GM18909 (cell line): Measurements from ENCODE around the gene CNNM3.
A peak's percentile ranks its signal among the peaks of the same experiment; 100 is the strongest.

Experiments used
- ATAC-seq: cut with Tn5 transposase; IDR thresholded peaks from one replicate; pipeline ENCODE4 v1.9.1; 2021; ENCODE audit warnings: mild to moderate bottlenecking; ENCODE audit not compliant: unreplicated experiment, poor library complexity

The CNNM3 gene

DNA sequence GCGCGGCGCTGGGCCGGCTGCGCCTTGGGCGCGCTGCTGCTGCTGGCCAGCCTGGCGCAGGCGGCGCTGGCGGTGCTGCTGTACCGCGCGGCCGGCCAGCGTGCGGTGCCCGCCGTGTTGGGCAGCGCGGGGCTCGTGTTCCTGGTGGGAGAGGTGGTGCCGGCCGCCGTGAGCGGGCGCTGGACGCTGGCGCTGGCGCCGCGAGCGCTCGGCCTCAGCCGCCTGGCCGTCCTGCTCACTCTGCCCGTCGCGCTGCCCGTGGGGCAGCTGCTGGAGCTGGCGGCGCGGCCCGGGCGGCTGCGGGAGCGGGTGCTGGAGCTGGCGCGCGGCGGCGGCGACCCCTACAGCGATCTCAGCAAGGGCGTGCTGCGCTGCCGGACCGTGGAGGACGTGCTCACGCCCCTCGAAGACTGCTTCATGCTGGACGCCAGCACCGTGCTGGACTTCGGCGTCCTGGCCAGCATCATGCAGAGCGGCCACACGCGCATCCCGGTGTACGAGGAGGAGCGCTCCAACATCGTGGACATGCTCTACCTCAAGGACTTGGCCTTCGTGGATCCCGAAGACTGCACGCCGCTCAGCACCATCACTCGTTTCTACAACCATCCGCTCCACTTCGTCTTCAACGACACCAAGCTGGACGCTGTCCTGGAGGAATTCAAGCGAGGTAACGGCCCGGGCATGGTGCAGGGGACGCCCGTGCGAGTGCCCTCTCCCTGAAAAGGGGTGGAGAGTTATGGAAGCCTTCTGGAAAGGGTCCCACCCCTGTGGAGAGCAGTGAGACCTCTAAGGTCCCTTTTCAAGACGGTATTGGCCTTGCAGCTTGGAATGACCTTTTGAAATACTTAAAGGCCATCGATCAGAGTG, 1.0 kb downstream of the CNNM3 start:
- ATAC-seq, result peak; percentile 0

GRCh38 chr2:96817882-96818281, 1.8 kb downstream of the CNNM3 start:
- no peak for ATAC-seq

- ATAC-seq, result no peak
These were observed 3.2 kb downstream of the CNNM3 start for GRCh38 chr2:96819128-96819875.

DNA sequence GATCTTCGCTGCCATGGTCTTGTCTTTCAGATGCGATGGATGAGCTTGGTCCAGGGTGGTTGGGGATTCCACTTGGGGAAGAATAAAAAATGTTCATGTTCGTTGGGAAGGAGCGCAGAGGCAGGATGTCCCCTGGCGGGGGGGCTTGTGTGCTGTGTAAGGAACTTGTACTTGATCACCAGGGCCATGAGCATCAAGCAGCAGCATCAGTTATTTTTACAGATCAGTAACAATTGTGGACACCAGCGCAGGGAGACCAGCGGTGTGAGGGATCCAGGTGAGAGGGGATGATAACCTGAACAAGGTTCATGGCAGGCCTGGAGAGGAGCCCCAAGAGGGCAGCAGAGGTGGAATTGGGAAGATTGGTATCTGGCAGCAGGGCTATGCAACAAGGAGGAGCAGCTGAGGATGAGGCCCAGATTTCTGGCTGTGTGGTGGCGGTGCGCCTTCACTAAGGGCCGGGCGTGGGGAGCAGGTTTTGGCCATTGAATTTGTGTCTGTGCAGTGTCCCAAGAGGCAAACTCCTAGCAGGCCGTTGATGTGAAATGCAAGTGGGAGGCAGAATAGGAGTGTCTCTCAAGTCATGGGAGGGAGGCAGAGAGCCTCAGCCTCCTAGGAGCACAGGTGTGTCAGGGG, 3.9 kb downstream of the CNNM3 start:
- ATAC-seq, result no peak

DNA sequence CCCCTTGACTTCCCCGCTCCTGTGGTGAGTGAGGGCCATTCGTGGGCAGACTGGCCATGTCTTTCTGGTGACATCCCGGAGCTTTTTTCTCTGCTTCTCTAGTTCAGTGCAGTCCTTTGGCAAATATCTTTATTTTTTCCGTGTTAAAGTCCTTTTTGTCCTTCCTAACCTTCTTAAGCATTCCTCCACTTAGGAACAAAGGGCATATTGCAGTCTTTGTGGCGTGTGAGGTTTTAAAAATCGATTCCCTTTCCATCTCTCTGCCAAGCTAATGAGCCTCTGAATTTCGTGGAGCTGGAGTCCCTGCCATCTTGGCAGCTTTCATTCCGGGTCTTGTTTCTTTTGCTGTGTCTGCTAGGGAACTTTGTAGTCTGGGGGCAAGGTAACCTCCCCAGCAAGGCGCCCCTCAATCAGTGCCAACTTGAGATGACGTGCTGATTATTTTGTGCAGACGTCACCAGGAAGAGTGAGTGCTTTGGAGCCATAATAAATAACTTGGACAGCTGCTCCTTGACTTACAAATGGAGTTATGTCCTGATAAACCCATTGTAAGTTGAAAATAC, 5.1 kb downstream of the CNNM3 start:
- no peak for ATAC-seq

DNA sequence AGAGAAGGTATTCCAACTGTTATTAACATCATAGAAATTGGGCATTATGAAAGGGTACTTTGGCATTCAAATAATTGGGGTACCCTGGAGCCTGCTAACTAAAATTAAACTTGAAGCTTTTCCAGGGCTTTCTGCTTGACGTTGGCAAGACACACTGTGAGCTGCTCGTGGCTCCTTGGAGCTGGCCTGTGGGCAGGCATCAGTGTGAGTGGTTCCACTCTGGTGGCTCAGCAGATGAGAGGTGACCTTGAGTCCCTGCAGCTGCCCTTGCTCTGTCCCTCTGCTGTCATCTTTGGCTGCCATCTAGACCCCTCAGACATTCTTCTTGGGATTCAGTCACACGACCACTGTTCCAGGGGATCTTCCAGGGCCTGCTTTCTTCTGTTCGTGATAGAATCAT, 6.7 kb downstream of the CNNM3 start:
- no peak for ATAC-seq

GRCh38 chr2:96823198-96823597, 7.1 kb downstream of the CNNM3 start:
- no peak for ATAC-seq

DNA sequence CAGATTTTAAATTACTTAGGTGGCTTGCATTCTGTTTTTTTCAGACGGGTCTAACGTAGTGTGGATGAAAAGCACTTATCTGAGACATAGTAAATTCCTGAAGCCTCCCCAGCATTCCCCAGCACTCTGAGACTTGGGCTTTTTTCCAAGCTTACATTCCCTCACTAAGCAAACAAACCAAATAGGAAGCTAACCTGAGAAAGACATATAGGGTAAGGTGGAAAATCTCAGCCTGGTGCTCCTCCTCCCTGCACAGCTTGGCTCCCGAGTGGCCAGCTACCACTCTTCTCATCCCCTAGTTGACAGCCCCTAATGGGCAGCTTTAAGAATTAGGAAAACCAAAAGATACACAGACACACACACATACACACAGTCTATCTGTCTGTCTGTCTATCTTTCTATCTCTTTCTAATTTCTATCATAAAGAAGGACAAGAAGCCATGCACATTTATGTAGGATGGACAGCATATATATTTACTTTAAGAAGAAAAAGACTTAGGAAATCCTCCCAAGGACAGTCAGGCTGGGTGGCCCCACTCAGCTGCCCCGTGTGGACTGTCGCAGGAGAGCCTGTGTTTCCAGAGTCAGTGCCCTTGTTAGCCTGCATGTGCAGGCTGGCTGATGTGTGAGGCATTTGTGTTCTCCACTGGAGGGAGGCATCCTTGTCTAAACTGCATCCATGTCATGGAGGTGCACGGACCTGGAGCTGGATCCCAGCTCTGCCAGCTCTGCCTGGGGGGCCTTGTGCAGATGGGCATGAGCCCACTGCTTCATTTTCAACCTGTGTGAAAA, 8.2 kb downstream of the CNNM3 start:
- no peak for ATAC-seq

- no peak for ATAC-seq
These were observed 9.0 kb downstream of the CNNM3 start for GRCh38 chr2:96825057-96825456.

- ATAC-seq, result no peak
These were observed 10.6 kb downstream of the CNNM3 start for GRCh38 chr2:96826546-96827278.

DNA sequence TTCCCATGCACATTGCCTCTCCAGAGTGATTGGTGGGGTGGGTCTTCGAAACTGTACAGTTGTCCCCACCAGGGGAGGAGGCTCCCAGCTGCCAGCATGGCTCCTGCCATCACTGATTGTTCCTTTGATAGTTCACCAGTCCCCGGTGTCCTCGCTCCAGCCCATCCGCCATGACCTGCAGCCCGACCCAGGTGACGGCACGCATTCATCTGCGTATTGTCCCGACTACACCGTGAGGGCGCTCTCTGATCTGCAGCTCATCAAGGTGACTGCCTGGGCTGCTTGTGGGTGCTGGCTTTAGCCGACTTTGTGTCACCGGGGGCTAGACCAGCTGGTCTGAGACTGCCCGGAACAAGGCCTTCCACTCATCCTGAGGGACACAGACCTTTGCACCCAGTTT, 12.4 kb downstream of the CNNM3 start:
- no peak for ATAC-seq

DNA sequence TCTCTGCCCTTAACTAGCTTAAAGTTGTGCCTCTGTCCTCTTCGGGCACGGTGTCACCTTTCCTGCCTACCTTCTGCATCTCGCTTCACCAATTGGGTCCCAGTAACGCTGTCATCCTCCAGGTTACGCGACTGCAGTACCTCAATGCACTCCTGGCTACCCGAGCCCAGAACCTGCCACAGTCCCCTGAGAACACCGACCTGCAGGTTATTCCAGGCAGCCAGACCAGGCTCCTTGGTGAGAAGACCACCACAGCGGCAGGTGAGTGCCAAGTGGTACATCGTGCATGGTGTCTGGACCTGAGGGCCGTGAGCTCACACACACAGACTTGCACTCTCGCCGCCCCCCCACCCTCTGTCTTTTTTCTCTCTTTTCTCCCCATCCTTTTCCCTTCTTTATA, 12.8 kb downstream of the CNNM3 start:
- no peak for ATAC-seq

- ATAC-seq, result no peak
These were observed 14.0 kb downstream of the CNNM3 start for GRCh38 chr2:96830044-96830562.

DNA sequence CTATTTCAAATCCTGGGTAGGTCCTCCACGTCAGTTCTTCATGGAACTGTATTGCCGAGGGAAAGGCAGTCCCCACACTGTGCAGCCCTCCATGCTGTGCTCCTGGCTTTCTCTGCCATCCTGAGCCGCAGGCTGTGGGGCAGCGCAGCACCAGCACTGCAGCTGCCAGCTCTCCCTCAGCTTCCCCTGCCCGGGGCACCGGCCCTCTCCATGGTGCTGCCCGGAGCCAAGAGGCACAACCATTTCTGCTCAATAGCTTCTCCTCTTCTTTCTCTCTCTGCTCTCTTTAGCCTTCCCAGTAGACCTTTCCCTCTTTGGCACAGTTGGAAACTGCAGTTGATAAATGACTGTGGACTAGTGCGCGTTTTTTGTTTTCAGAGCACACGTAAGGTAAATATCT, 15.6 kb downstream of the CNNM3 start:
- ATAC-seq, result no peak

DNA sequence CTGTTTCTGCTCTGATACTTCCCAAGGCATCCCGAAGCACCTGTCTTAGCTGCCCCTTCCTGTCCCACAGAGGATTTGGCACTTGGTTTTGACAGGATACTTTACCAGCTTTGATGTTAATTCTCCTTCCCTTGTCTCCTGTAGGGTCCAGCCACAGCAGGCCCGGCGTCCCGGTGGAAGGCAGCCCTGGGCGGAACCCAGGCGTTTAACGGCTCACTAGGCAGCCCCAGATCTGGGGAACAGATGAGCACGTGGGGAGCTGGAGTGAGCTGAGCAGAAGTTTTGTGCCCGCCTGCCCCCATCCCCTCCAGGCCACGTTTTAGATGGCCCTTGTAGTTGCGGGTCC, 16.3 kb downstream of the CNNM3 start:
- no peak for ATAC-seq

DNA sequence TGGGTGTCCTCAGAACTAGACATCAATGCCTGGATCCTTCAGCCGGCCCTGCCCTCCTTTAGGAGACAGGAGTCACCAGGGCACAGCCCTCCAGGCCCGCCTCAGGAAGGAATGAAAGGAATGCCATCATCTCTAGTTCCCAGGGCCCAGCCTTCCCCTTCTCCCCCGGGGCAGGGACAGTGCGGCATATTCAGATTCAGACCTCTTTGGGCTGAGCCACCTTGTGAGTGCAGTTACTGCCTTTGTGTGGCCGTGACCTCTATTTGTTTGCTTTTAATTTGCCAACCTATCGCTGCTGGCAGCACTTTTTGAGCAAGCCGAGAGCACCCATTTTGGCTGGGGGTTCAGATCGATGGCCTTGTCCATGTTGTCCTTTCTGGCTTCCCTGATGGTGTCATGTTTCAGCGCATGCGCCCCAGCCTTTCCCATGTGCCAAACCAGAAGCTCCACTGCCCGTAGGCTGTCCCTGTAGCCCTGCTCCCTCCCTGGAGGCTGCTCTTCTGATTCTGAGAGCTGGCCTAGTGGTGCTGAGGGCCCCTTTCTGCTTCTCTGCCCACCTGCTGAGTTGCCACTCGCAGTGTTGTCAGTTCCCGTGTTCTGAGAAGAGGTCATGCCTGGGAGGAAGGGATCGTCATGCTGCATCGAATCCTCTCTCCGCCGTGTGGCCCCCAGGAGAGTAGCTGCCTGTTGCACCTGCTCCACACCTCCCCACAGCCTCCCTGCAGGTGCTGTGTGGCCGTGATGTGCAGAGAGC, 16.9 kb downstream of the CNNM3 start:
- no peak for ATAC-seq

DNA sequence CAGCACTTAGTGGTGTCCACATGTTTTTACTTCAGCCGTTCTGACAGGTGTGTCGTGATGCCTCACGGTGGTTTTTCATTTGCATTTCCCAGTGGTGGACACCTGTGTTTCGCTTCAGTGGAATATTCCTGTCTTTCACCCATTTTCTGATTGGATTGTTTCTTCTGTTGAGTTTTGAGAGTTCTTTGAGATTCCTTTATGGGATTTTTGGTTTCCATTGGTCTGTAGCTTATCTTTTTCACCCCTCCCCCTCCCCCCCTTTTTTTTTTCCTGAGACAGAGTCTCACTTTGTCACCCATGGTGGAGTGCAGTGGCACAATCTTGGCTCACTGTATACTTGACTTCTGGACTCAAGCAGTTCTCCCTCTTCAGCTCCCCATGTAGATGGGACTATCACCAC, 19.8 kb downstream of the CNNM3 start:
- ATAC-seq, result no peak

GRCh38 chr2:96837575-96837974, 21.5 kb downstream of the CNNM3 start:
- ATAC-seq, result no peak
